ENCODE results near the gene SLC18A3.

DNA sequence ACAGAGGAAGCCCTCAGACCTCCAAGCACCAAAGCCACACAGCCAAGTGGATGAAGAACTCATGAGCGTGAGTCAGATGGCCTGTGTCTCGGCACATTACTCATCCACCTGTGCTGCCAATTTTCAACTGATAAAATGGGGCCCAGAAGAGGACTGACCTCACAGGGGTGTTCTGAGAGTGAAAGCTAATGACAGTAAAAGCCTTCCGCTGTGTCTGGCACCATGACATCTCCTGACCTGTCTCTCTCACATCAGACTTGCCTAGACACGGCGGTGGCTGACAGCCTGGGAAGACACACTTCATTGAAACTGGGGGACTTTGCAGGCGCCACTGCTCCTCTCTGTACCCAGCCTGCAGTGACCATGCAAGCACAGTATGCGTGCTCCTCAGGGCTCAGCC is 8.3 kb upstream of the SLC18A3 start:
- TF ChIP-seq, protein P1, sequence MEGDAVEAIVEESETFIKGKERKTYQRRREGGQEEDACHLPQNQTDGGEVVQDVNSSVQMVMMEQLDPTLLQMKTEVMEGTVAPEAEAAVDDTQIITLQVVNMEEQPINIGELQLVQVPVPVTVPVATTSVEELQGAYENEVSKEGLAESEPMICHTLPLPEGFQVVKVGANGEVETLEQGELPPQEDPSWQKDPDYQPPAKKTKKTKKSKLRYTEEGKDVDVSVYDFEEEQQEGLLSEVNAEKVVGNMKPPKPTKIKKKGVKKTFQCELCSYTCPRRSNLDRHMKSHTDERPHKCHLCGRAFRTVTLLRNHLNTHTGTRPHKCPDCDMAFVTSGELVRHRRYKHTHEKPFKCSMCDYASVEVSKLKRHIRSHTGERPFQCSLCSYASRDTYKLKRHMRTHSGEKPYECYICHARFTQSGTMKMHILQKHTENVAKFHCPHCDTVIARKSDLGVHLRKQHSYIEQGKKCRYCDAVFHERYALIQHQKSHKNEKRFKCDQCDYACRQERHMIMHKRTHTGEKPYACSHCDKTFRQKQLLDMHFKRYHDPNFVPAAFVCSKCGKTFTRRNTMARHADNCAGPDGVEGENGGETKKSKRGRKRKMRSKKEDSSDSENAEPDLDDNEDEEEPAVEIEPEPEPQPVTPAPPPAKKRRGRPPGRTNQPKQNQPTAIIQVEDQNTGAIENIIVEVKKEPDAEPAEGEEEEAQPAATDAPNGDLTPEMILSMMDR (IDR thresholded peaks at IDR 0.05): no peak
- TF ChIP-seq POLR2A (IDR thresholded peaks at IDR 0.05): no peak
